Lung (tissue), 12 donors: ENCODE results near the gene NUP98. TPM values are rescaled to one million over a fixed set of nuclear protein-coding genes. Genes with fewer than 3 reads are reported as not detected.

Experiments
- ATAC-seq: fragments of 200-7000 bp; cut with Tn5 transposase; one replicate; pipeline ENCODE4 v1.9.1; 2020; ENCODE audit warnings: moderate number of reproducible peaks; ENCODE audit not compliant: insufficient read depth, low FRiP score
- DNase-seq, 3 donors: peaks; one replicate each; pipeline ENCODE4 v3.0.0-alpha.2; 2013 to 2017
- H3K27ac ChIP-seq, 2 donors: one replicate each; pipeline ENCODE4 v1.5.1; 2013; ENCODE audit warnings: mild to moderate bottlenecking in 2 of 2, moderate library complexity in 2 of 2, control low read depth in 1 of 2, inconsistent platforms in 1 of 2, low read depth in 1 of 2, low read length in 1 of 2
- H3K27me3 ChIP-seq, 3 donors: one replicate each; pipeline ENCODE4 v1.5.1; 2013; ENCODE audit warnings: low read length in 2 of 3; ENCODE audit not compliant: control insufficient read depth in 3 of 3, insufficient read depth in 3 of 3
- H3K36me3 ChIP-seq, 4 donors: one replicate each; pipeline ENCODE4 v1.5.1; 2013; ENCODE audit warnings: low read length in 4 of 4, mild to moderate bottlenecking in 1 of 4, moderate library complexity in 1 of 4; ENCODE audit not compliant: control insufficient read depth in 4 of 4, insufficient read depth in 4 of 4
- H3K4me1 ChIP-seq, 5 donors: one replicate each; pipeline ENCODE4 v1.5.1; 2013; ENCODE audit warnings: low read length in 5 of 5, mild to moderate bottlenecking in 2 of 5, moderate library complexity in 1 of 5; ENCODE audit not compliant: control insufficient read depth in 5 of 5, insufficient read depth in 5 of 5
- H3K4me3 ChIP-seq: one replicate; pipeline ENCODE4 v1.5.1; 2013; ENCODE audit warnings: mild to moderate bottlenecking, control low read depth, moderate library complexity
- H3K9ac ChIP-seq, 2 donors: one replicate each; pipeline ENCODE4 v1.5.1; 2013; ENCODE audit warnings: low read length in 2 of 2, control low read depth in 1 of 2; ENCODE audit not compliant: insufficient read depth in 1 of 2
- H3K9me3 ChIP-seq, 4 donors: one replicate each; pipeline ENCODE4 v1.5.1; 2013; ENCODE audit warnings: low read length in 3 of 4, mild to moderate bottlenecking in 1 of 4, moderate library complexity in 1 of 4; ENCODE audit not compliant: control insufficient read depth in 4 of 4, insufficient read depth in 3 of 4
- CTCF ChIP-seq: IDR thresholded peaks from 2 replicates; pipeline ENCODE4 v1.5.1; 2012; ENCODE audit warnings: mild to moderate bottlenecking; ENCODE audit errors: control extremely low read depth, extremely low read depth
- WGBS, 2 donors: extraction: QIAGEN DNeasy Blood & Tissue Kit; methylation state at CpG; one replicate each; pipeline ENCODE4 v1.1.7; 2013; 5-methylcytosine and 5-hydroxymethylcytosine counted together
- polyA plus RNA-seq, 2 donors: library from polyadenylated mRNA; stranded (reverse); fragments of 200-250 nt; gene quantifications; one replicate each; pipeline ENCODE4 v1.2.1, GENCODE V29; 2013
- total RNA-seq, 2 donors: library from RNA; depleted of rRNA in 1 of 2; stranded (reverse); fragments of >200 nt in 1 of 2; gene quantifications; one replicate each; pipeline ENCODE4 v1.2.1, GENCODE V29; 2014 to 2021
- donor health status: control.
- donor health status: control.
- donor health status: Bipolar disorder and iron deficiency.
- donor health status: healthy.
- donor health status: DM: yes; HTN: yes; CAD: no.

Gene NUP98
- total and polyA plus RNA-seq, 4 donors, result 16.6 to 109 (median 59.7) TPM

- H3K4me1 ChIP-seq, result peaks cover 20 to 44% (median 26%) of the 10 kb centered on the region in 5 donors
- no peak overlapping the region for H3K4me3 ChIP-seq
These were observed 39.5 kb upstream of the NUP98 start for GRCh38 chr11:3836903-3837302.

GRCh38 chr11:3835751-3836150 lies 38.4 kb upstream of the NUP98 start:
- DNase-seq (peak in 2 of 3 donors; percentile 54 to 65), ATAC-seq (no peak)
- Histone ChIP-seq H3K27ac (peak overlapping the region in 1 of 2 donors; percentile 76), H3K27me3 (no peaks in the 10 kb centered on the region), H3K4me1 (peaks cover 20 to 55% (median 26%) of the 10 kb centered on the region in 5 donors), H3K36me3 (peaks cover 0 to 8% (median 2%) of the 10 kb centered on the region in 4 donors), H3K9me3 (no peaks in the 10 kb centered on the region), H3K9ac (no peak overlapping the region), H3K4me3 (no peak overlapping the region)
- WGBS, 2 donors, result 28 to 59% methylated on average over 4 of the region's 4 CpGs
- TF ChIP-seq CTCF, result no peak

More at GRCh38 chr11:3836903-3837302, 39.5 kb upstream of the NUP98 start:
- Histone ChIP-seq H3K9me3 (no peaks in the 10 kb centered on the region), H3K9ac (no peak overlapping the region), H3K36me3 (peaks cover 0 to 4% (median 1%) of the 10 kb centered on the region in 4 donors), H3K27ac (peak overlapping the region; percentile 46 to 76), H3K27me3 (no peaks in the 10 kb centered on the region)
- no peak for TF ChIP-seq CTCF
- DNase-seq, result no peak
- WGBS, 2 donors, result 30 to 52% methylated on average over 4 to 5 of the region's 5 CpGs
- no peak for ATAC-seq

- ATAC-seq (no peak), DNase-seq (no peak)
- Histone ChIP-seq H3K9ac (no peak overlapping the region), H3K9me3 (no peaks in the 10 kb centered on the region), H3K4me3 (no peak overlapping the region), H3K36me3 (peaks cover 0 to 9% (median 2%) of the 10 kb centered on the region in 4 donors), H3K27ac (peak overlapping the region in 1 of 2 donors; percentile 76), H3K27me3 (no peaks in the 10 kb centered on the region), H3K4me1 (peaks cover 18 to 55% (median 26%) of the 10 kb centered on the region in 5 donors)
- 38 to 60% methylated on average over 7 of the region's 7 CpGs for WGBS, 2 donors
- no peak for TF ChIP-seq CTCF
These were observed 37.5 kb upstream of the NUP98 start for GRCh38 chr11:3834664-3835461.
